Panc1 (cell line): Measurements from ENCODE around the gene UBE2L5. TPM values are rescaled to one million over a fixed set of nuclear protein-coding genes. Genes with fewer than 3 reads are reported as not detected.

Source experiments
- ATAC-seq: fragments of 200-7000 bp; cut with Tn5 transposase; 2 replicates; pipeline ENCODE4 v1.9.1; 2020; ENCODE audit warnings: mild to moderate bottlenecking, moderate library complexity
- BruUV-seq: library from RNA; stranded (reverse); fragments of 400-500 nt; replicated peaks from 2 replicates; lab custom pipeline; 2021; lab: Mats Ljungman, UMichigan
- CTCF ChIA-PET: fragments of 300-600 bp; sonication (Branson Sonifier 250); formaldehyde crosslinking; loops from one replicate; lab custom pipeline; 2022; ENCODE audit warnings: antibody characterized with exemption; lab: Charles Lee
- POLR2A ChIA-PET: fragments of 300-600 bp; sonication (Branson Sonifier 250); formaldehyde crosslinking; loops from one replicate; lab custom pipeline; 2022; ENCODE audit warnings: antibody characterized with exemption; lab: Charles Lee
- DNase-seq: peaks from one replicate; pipeline ENCODE4 v3.0.0-alpha.2; 2010; ENCODE audit warnings: low read depth, low spot score
- H3K27ac ChIP-seq: 2 replicates; pipeline ENCODE4 v1.5.1; 2011; ENCODE audit warnings: mild to moderate bottlenecking, low read length, inconsistent platforms
- H3K27me3 ChIP-seq: fragments of 200-500 bp; sonication (Bioruptor generic); 2 replicates; pipeline ENCODE4 v1.6.0; 2014; ENCODE audit warnings: low read length, inconsistent platforms; ENCODE audit not compliant: control insufficient read depth, insufficient read depth
- H3K36me3 ChIP-seq: fragments of 200-500 bp; sonication (Bioruptor generic); 2 replicates; pipeline ENCODE4 v1.5.1; 2014; ENCODE audit warnings: inconsistent platforms, mild to moderate bottlenecking, low read length, moderate library complexity; ENCODE audit not compliant: control insufficient read depth, insufficient read depth
- H3K4me1 ChIP-seq: 2 replicates; pipeline ENCODE4 v1.5.1; 2011; ENCODE audit warnings: inconsistent platforms, mild to moderate bottlenecking, low read length, moderate library complexity; ENCODE audit not compliant: control insufficient read depth, insufficient read depth
- H3K4me3 ChIP-seq, 2 experiments: 2 replicates each; pipeline ENCODE4 v1.5.1; 2011 to 2012; ENCODE audit warnings: low read depth in 2 of 2, low read length in 2 of 2, mild to moderate bottlenecking in 2 of 2, inconsistent platforms in 1 of 2, moderate library complexity in 1 of 2
- H3K9me3 ChIP-seq: fragments of 200-500 bp; sonication (Bioruptor generic); 2 replicates; pipeline ENCODE4 v1.5.1; 2014; ENCODE audit warnings: low read depth, mild to moderate bottlenecking, inconsistent platforms, low read length, moderate library complexity; ENCODE audit not compliant: control insufficient read depth, insufficient read depth
- POLR2AphosphoS5 ChIP-seq: IDR thresholded peaks from 2 replicates; pipeline ENCODE4 v1.6.1; 2012; ENCODE audit warnings: mild to moderate bottlenecking, low read depth, low read length, moderate library complexity
- REST ChIP-seq, 2 experiments: IDR thresholded peaks; 2 replicates each; pipeline ENCODE4 v1.6.1; 2011 to 2012; ENCODE audit warnings: low read depth in 2 of 2, control low read depth in 1 of 2, low read length in 1 of 2, mild to moderate bottlenecking in 1 of 2, moderate library complexity in 1 of 2; ENCODE audit not compliant: insufficient read depth in 1 of 2
- SIN3A ChIP-seq: IDR thresholded peaks from 2 replicates; pipeline ENCODE4 v1.6.1; 2012; ENCODE audit warnings: low read depth, mild to moderate bottlenecking, low read length, moderate library complexity, borderline replicate concordance; ENCODE audit not compliant: insufficient read depth
- TCF7L2 ChIP-seq: IDR thresholded peaks from 2 replicates; pipeline ENCODE4 v1.6.1; 2011; ENCODE audit warnings: mild to moderate bottlenecking, low read depth, low read length, inconsistent platforms
- in situ Hi-C: cut with HindIII; loops from 2 replicates; pipeline ENCODE4 v1.10.0; 2016; ENCODE audit warnings: low sequenced_read_pairs, low pct_unique_long_range_greater_than_20kb
- intact Hi-C: fragments of 100-400 bp; cut with micrococcal nuclease; formaldehyde crosslinking; loops from one replicate; pipeline ENCODE4 v1.10.0; 2022; ENCODE audit not compliant: unreplicated experiment
- total RNA-seq: library from RNA; stranded (reverse); gene quantifications from one replicate; pipeline ENCODE4 v1.2.1, GENCODE V29; 2021; ENCODE audit not compliant: unreplicated experiment
- TF ChIP-seq, protein P1 (sequence below): fragments of 450-650 bp; IDR thresholded peaks from 2 replicates; pipeline ENCODE4 v1.5.1; 2017; ENCODE audit warnings: mild to moderate bottlenecking

Gene UBE2L5
- total RNA-seq, 1 experiment from 2014 or later, result not detected

DNA sequence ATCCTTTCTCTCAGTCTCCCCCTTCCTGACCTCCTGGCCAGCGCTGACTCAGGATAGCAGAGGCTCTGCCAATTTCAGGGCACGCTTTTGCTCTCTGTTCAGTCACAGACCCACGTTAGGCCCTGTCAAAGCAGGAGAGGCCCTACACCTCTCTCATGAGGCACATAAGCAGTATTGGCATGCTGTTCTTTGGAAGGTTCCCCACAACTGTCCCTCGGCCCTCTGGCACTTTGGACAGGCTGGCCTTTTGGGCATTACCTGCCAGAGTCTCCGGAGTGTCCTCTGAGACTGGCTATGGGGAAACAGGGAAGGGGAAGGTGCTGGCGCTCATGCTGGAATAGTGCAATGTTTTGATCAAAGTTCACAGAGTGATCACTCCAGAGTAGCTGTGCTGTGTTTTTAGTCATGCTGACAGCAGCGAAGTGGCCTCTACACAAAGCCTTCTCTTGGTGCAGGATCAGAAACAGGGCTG is 23.7 kb upstream of the UBE2L5 start:
- in situ Hi-C loops (no loop called here), intact Hi-C loops (no loop called here)
- Histone ChIP-seq H3K27me3 (no peaks in the 10 kb centered on the region), H3K27ac (no peak overlapping the region), H3K4me1 (no peaks in the 10 kb centered on the region), H3K9me3 (no peaks in the 10 kb centered on the region), H3K36me3 (no peaks in the 10 kb centered on the region), H3K4me3 (no peak overlapping the region)
- CTCF ChIA-PET, result no interaction called here
- POLR2A ChIA-PET, result no interaction called here
- no peak for TF ChIP-seq SIN3A
- no peak for TF ChIP-seq REST (IDR thresholded peaks at IDR 0.05; ENCODE audit: insufficient read depth in 1 of 2, low read depth in 2 of 2, low read length in 1 of 2)
- TF ChIP-seq, protein P1, sequence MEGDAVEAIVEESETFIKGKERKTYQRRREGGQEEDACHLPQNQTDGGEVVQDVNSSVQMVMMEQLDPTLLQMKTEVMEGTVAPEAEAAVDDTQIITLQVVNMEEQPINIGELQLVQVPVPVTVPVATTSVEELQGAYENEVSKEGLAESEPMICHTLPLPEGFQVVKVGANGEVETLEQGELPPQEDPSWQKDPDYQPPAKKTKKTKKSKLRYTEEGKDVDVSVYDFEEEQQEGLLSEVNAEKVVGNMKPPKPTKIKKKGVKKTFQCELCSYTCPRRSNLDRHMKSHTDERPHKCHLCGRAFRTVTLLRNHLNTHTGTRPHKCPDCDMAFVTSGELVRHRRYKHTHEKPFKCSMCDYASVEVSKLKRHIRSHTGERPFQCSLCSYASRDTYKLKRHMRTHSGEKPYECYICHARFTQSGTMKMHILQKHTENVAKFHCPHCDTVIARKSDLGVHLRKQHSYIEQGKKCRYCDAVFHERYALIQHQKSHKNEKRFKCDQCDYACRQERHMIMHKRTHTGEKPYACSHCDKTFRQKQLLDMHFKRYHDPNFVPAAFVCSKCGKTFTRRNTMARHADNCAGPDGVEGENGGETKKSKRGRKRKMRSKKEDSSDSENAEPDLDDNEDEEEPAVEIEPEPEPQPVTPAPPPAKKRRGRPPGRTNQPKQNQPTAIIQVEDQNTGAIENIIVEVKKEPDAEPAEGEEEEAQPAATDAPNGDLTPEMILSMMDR, result no peak
- no peak for TF ChIP-seq TCF7L2
- no peak for TF ChIP-seq POLR2AphosphoS5
- no TSS peak for BruUV-seq
- ATAC-seq (no peak), DNase-seq (no peak)

GRCh38 chr13:30400376-30400775 is 21.9 kb upstream of the UBE2L5 start:
- no peak for TF ChIP-seq REST (IDR thresholded peaks at IDR 0.05; ENCODE audit: insufficient read depth in 1 of 2, low read depth in 2 of 2, low read length in 1 of 2)
- no peak for TF ChIP-seq SIN3A
- TF ChIP-seq, protein P1, result no peak
- TF ChIP-seq TCF7L2, result no peak
- no peak for TF ChIP-seq POLR2AphosphoS5
- Histone ChIP-seq H3K27me3 (no peaks in the 10 kb centered on the region), H3K27ac (no peak overlapping the region), H3K9me3 (no peaks in the 10 kb centered on the region), H3K36me3 (no peaks in the 10 kb centered on the region), H3K4me1 (no peaks in the 10 kb centered on the region), H3K4me3 (no peak overlapping the region)
- DNase-seq, result no peak
- no peak for ATAC-seq
- in situ Hi-C loops, result no loop called here
- no TSS peak for BruUV-seq
- ChIA-PET CTCF (no interaction called here), POLR2A (no interaction called here)
- intact Hi-C loops, result no loop called here
